ENCODE measurements around the gene CFAP45. TPM values are rescaled to one million over a fixed set of nuclear protein-coding genes. Genes with fewer than 3 reads are reported as not detected.

CFAP45 gene
- total RNA-seq, 1 donor from 2014 or later = 0.64 TPM

DNA sequence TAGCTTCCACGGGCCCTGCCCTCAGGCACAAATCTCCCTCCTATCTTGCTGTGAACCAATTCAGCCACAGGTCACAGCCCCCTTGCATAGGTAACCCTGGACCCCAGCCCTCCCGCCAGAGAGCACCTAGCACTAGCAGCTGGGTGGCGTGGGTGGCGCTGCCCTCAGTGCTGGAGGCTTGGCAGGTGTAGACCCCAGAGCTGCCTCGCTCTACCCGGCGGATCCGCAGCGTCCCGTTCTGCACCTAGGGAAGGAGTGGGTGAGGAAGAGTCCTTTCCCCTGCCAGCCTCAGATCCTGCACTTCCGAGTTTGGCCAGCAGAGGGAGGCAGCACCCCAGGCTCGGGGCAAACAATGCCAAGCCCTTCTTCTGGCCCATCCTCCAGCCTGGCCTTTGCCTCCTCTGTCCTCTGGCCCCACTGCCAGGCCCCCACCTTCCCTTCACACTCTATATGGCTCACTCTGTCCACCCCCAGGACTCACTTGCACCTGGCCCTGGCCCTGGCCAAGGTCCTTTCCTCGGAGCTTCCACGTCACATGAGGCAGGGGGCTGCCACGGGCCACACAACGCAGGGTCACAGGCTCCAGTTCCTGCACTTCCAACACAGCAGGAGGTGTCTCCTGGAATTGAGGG, 36.4 kb upstream of the CFAP45 start:
- no peak for DNase-seq (ENCODE audit: low spot score)

DNA sequence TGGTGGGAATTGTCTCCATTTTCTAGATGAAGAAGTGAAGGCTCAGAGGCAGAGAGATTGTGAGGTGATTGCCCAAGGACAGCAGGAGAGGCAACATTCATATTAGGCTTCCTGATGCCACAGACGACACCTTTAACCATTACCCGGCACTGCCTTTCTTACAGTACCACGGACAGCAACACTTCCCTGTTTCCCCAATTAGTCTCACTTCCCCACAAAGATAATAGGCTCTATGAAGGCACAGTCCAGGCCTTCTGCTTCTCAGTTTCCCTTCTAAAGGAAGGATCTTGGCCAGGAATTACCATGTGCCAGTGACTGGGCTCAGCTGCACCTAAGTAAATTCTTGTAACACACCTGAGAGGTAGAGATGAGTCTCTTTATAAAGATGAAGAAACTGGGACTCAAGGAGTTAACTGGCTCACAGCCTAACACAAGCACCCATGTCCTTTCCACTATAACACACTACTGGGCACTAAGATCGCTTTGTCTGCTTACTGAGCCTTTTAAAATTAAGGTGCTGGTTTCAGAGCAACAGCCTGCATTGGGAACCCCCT, 35.8 kb upstream of the CFAP45 start:
- no peak for DNase-seq (ENCODE audit: low spot score)

DNA sequence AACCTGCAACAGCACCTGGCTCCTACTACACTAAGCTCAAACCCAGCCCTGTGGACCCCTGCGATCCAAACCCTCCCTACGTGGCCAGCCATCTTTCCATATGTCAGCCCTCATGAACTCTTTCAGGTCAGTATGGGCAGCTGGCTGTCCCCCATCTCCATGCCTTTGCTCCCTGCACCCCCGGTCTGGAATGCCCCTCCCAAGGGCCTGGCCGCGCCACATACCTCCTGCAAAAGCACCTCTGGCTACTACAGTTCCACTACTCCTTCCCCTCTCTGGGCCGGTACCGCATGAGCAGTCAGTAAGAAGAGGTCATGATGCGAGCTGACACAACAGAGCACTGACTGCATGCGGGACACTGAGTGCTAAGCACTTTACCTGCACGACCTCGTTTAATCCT, 35.3 kb upstream of the CFAP45 start:
- no peak for DNase-seq (ENCODE audit: low spot score)

DNA sequence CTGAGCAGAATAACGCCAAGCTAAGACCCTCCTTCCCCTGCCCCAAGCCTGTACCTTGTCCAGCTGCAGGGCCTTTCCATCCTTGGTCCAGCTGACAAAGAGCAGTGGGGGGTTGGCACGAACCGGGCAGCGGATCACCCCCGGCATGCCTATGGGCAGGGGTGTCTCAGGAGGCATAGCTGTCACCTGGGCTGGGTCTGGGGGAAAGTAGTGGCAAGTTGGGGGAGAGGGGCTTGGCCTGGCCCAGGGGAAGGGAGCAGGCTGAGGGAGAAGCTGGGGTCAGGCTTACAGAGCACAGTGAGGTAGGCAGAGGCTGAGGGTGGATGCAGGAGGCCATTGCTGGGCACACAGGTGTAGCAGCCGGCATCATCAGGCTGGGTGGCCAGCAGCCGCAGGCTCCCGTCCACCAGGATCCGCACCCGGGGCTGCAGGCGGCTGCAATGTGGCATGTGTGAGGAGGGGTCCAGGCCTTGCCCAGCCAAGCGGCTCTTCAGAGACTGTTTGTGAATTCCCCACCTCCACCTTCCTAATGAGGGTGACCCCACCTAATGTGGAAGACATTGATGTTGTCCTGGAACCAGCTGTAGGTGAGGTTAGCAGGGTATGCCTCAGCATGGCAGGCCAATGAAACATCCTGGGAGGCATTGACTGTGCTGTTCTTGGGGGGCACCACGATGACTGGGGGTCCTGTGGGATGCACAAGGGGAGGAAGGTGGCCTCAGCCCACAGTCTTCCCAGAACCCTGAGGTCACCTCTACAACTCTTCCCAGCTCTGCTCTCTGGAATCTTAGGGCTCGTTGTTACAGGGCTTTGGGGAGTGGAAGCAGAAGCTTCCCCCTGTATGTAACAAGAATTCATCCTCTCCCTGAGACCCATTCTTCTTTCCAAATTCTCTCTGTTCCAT, 34.4 kb upstream of the CFAP45 start:
- DNase-seq (ENCODE audit: low spot score) = no peak

DNA sequence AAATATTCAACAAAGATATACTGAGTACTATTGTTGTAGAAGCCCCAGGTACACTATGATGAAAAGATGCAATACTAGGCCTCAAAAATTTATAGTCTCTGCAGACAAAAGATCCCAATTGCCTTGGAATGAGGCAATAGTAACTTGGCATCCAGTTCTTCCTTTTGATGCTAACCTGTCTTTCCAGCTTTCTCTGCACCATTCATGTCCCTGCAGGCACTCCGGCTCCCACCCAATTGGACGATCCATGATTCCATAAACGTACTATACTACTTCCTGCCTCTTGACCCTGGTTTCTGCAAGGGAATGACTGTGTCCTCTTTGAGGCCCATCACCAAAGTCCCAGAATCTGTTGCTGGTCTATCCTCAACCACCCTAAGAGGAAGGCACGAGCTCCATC, 33.4 kb upstream of the CFAP45 start:
- no peak for DNase-seq (ENCODE audit: low spot score)

DNA sequence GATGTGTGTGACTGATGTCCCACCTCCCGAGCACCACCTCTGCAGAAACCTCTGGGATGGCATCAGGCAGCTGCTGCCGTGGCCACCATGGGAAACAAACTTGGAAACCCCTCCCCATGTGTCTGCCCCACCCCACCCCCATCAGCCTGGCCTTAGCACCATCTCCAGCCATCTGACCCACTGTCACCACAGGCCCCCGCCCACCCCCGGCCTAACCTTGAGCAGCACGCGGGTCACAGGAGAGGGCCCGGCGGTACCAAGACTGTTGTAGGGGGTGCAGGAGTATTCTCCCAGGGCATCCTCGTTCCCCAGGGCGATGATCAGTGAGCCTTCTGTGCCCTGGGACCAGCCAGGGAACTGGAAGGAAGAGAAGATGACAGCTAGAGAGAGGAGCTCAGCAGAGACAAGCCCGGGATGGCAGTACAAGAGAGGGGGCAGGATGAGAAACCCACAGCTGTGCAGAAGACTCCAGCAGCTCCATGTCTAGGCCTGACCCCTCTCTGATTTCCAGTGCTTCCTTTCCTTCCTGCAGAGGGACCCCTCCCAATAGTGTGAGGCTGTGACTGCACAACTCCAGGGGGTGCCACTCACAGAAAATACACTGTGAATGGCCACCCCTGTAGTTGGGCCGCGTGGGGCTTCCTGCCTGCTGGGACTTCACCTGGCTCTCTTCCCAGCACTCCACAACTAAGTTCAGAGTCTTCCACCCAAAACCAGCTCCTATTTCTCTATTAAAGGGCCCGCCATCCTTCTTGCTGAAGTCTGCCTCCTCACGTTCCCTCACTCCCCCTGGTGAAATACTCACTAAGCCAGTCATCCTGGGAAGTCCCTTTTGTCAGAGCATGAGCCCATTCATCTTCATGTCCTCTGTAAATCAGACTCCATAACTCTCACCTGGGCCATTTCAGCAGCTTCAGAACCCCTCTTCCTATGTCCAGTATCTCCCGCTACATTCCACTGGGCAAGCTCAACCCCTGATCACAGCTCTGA, 32.6 kb upstream of the CFAP45 start:
- DNase-seq (ENCODE audit: low spot score) = no peak

DNA sequence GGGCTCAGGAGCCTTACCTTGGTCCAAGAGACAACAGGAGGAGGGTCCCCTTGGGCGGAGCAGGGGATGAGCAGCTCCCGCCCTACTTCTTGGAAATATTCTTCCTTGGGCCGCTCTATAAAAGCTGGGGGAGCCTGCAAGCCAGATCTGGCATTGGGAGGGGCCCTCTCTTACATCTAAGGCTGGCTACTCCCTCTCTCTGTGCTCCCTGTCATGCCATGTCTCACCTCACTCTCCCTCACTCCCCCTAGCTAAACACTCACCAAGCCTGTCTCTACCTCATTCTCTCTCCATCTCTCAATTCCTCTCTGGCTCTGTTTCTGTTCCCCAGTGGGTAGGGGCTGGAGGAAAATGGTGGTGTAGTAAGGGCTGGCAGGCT, 31.8 kb upstream of the CFAP45 start:
- DNase-seq (ENCODE audit: low spot score) = no peak

DNA sequence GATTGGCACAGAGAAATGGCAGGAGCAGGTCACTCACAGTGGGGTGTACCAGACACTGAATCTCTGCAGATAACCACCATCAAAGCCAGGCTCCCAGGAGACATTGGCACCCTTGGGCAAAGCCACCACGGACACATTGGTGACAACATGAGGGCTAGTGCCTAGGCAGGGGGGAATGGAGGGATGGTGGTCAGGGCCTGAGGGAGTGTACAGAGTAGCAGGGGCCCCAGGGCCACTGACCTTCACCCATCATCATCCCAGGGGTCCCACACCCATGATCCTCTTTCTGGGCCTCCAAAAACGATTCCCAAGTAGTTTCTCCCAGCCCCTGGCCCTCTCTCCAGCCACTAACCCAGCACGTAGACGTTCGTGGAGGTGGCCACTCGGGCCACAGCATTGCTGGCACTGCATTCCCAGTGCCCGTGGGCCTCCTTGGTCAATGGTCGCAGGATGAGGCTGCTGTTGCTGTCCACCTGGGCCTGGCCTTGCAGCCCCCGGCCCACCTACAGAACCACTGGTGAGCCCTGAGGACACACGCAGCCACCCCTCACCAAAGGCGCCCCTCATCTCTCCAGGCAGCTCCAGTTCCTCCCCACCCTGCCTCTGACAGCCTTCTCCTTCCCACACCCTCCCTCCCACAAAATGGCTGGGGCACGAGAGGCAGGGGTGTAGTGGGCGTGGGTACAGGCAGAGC, 31.3 kb upstream of the CFAP45 start:
- no peak for DNase-seq (ENCODE audit: low spot score)

DNA sequence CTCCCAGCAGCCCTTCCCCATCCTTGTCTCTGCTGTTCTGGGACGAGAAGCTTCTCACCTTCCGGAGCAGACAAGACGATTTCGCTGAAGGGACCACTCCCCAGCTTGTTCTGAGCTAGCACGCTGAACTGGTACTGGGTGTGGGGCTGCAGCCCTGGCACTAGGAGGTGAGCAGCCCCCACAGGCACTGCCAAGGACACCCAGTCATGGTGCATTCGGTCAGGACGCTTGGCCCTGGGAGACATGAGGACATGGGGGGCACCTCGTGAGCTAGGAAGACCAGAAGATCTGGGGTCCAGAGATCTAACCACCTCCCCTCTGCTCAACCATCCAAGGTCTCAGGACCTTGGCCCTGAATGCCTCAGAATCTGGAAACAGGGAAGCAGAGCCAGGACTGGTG, 30.7 kb upstream of the CFAP45 start:
- no peak for DNase-seq (ENCODE audit: low spot score)

DNA sequence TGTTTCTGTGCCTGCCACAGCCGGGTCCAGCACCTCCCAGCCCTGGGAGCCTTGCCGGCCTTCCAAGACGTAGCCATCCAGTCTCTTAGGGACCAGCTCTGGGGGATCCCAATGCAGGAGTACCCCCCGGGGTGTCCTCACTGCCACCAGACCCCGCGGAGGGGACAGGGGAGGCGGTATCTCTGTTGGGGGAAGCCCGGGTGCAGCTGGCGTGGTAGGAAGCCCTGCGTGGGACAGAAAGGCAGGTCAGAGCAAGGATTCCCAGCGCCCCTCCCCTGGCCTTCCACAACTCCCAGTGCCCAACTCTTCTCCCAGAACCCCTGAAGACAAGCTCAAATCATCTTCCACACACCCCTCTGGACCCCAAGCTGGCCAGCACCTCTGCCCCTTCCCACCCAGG, 30.3 kb upstream of the CFAP45 start:
- DNase-seq (ENCODE audit: low spot score) = no peak

DNA sequence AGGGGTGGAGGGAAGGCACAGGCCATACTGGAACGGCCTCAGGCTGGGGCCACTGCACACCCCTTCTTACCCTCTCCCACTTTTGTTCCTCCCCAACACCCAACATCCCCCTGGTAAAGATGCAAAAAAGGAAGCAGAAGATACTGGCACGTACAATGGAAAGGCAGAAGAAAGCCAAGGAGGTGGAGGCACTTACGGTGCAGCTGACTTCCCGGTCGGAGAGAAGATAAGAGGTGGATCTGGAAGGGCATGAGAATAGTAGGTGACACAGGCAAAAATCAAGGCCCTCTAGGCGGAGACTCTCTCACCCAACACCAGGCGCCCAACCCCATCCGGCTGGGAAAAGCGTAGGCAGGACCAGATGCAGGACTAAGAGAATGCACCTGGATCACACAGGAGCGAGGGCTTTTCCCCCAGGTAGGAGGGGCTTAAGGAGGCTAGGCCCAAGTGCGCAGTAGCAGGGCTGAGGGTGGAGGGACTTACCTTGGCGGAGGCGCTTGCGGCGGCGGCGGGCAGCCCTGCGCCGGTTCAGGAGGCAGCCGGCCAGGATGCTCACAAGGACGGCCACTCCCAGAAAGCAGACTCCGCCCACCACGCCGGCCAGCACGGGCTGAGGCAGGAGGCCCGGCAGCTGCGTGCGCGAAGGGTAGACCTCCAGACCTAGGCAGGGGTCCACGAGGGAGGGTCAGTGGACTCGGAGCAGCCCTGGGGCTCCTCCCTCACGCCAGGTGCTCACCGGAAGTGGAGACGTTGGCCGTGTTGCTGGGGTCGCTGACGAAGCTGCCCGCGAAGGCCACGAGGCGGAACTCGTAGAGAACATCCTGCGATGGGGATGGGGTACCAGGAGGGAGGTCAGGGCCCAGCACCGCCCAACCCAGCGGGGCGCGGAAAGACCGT, 29.4 kb upstream of the CFAP45 start:
- no peak for DNase-seq (ENCODE audit: low spot score)

DNA sequence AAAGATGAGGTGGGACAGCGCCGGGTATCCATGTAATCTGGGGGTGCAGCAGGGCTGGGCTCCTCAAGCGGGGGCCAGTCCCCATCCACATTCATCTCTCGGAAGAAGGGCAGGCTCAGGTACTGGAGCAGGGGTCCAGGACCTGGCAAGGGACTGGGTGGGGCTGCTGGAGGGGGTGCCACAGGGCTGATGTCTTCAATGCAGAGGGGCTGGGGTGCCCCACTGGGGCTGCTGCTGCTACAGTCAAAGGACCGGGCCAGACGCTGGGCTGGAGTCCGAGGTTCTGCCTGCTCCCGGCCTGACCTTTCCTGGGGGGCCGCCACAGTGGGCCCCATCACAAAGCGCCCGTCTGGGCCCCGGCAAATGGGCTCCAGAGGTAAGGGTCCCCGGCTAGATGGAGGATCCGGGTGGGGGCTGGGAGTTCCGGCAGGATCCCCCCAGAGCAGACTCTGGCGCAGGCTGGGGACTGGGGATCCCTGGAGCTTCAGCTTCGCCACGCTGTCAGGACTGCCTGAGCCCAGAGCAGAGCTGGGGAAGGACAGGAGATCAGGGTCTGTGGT, 28.6 kb upstream of the CFAP45 start:
- DNase-seq (ENCODE audit: low spot score) = no peak

DNA sequence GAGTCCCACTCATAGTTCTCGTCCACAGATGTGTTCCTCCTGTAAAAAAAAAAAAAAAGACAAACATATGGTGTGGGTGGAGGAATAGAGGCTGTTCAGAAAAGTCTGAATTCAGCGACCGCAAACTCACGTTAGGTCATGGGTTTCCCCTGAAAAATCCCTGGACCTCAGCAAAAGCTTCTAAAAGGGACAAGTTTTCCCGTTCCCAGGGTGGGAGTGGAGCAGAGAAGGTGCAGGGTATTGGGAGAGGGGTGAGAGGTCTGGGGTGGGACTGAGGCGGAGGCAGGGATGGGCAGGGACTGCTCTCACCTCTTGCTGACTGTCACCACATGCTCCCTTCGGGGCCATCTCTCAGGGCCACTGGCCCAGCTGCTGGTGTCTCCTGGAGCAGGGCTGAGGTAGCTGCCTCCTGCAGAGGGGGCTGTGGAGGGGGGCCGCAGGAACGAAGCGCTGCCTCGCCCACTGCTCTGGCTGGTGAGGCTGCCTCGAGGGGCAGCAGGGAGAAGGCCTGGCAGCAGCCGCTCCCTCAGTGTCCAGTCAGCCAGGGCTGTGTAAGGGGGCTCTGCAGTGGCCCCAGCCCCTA, 28.0 kb upstream of the CFAP45 start:
- DNase-seq (ENCODE audit: low spot score) = no peak

DNA sequence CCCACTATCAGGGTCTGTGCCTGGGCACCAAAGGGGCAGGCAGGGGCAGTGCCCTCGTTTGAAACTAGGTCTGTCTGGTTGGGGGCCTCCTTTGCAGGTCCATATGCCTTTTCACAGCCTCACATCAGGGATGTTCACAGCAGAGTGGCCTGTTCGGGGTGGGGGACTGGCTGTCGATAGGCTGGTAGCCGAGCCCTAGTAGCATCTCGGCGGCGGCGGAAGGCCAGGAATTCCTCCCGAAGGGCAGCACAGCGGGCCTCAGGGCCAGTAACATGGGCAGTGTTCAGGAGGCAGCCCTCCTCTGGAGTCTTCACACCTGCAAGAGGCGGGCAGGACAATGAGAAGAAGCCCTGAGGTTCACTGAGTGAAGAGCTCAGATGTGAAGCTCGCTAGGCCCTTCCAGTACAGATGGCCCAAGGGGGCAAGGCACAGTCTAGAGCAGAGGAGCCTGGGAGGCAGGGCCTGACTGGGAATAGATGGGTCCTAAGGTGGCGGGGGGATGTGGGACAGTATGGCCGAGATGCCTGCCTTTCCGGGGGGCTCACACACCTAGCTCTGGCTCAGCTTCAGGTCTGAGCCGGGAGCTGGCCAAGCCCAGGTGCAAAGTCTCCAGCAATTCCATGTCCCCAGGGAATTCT, 27.4 kb upstream of the CFAP45 start:
- no peak for DNase-seq (ENCODE audit: low spot score)

DNA sequence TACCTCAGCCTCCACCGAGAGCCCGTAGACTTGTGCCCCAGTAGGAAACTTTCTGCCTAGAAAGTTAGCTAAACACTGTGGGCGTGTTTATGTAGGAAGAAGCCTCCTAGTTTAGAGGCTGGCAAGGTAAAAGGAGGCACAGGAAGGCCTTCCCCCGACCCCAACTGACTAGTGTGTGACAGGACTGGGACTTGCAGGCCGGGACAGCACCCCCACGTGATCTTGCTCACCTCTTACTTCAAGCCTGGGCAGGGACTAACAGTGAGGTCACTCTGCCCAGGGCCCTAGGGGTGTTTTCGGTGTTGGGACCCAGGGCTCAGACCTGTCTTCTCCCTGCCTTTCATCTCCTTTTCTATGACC, 25.7 kb upstream of the CFAP45 start:
- no peak for DNase-seq (ENCODE audit: low spot score)

DNA sequence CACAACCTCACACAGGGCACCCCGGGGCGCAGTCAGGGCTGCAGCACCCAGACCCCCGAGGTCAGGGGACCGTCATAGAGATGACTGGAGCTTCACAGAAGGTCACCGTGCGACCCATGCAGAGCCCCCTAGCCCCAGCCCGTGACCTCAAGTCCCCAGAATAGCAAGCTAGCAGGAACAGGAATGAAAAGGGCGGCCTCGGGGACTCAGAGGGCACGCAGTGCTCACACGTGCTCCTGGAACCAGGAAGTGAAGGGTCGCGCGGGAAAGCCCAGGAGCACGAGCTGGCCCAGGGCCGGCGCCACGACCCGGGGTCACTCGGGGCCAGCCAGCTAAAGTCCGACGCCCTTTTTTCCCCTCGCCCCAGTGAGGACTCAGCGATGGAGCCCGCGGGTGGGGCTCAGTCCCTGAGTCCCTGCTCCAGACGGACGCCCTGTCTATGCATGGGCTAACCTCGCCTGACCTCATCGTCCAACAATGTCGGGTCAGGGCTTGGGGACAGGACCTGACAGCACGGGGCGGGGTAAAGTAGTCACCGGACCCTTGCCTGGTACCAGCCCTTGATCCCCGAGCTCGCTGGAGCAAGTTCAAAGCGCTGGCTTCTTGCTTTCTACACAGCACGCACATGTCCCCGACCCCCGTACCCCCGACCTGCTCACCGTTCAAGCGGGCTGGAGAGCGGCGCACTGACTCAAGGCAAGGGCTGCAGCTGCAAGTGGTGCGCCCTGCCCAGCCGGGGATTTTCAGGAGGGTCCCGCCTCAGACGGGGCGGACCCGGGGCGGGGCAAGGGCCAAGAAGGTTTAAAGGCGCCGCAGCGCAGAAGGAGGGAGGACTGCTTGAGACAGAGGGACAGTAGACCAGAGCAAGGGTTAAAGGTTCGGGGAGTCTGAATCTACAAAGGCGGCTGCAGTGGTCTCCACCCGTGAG, 25.1 kb upstream of the CFAP45 start, which contains the start of gene TAGLN2:
TSS of gene TAGLN2 (minus strand) at position 717 of the 928 bp plus-strand sequence. CDS start 4,998 bp downstream, outside the sequence.
- DNase-seq (ENCODE audit: low spot score) = peak; percentile 98
